A673 (cell line): Measurements from ENCODE around the gene SH3RF1.

ENCODE experiments used
- EZH2 ChIP-seq: fragments of 200-600 bp; sonication (generic); IDR thresholded peaks from 2 replicates; pipeline ENCODE4 v1.6.1; 2017; ENCODE audit warnings: borderline replicate concordance, low read depth, mild to moderate bottlenecking, mixed read lengths, antibody characterized with exemption, low read length; ENCODE audit not compliant: poor library complexity, severe bottlenecking
- TF ChIP-seq, protein P1 (sequence below): fragments of 300-800, 200-600 bp; sonication (generic); conservative IDR thresholded peaks from 2 replicates; pipeline ENCODE4 v1.5.1; 2017; ENCODE audit warnings: low read depth, mild to moderate bottlenecking, antibody characterized with exemption, low read length, moderate library complexity, mixed read lengths

DNA sequence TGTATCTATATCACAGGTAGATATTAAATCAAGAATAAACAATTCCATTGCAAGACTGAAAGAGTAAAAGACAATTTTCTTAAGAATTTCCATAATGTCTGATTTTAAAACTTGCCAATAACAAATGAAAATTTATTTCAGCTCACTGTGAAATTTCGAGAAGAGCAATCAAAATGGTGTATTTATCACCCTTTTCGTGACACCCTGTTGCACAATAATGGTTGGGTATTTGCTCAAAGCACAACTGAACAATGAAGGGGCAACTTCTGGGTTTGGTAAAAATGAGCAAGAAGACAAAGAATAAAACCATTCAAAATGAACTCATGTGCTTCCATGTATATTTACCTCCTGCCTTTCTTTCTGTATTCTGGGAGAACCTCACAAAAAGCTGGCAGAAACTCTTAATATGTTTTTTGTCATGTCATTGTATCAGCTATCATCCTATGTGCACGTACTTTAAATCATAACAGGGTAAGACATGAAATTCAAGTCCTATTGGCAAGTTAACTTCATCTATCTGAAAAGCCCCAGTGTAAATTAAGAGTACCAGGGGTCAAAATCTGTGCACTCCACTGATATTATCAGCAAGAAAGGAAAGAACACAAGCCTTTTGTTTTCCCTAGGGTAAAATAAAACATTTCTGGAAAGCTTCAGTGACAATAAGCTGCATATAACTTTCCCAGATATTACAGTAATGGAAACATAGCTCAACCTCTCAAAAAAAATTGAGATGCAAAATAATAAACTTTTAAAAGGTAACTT lies 133.8 kb downstream of the SH3RF1 start:
- no peak for TF ChIP-seq EZH2
- TF ChIP-seq, protein P1, sequence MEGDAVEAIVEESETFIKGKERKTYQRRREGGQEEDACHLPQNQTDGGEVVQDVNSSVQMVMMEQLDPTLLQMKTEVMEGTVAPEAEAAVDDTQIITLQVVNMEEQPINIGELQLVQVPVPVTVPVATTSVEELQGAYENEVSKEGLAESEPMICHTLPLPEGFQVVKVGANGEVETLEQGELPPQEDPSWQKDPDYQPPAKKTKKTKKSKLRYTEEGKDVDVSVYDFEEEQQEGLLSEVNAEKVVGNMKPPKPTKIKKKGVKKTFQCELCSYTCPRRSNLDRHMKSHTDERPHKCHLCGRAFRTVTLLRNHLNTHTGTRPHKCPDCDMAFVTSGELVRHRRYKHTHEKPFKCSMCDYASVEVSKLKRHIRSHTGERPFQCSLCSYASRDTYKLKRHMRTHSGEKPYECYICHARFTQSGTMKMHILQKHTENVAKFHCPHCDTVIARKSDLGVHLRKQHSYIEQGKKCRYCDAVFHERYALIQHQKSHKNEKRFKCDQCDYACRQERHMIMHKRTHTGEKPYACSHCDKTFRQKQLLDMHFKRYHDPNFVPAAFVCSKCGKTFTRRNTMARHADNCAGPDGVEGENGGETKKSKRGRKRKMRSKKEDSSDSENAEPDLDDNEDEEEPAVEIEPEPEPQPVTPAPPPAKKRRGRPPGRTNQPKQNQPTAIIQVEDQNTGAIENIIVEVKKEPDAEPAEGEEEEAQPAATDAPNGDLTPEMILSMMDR: no peak
